Adipocyte (in vitro differentiated cells): ENCODE results near the gene SULT1C2.
"Not testable (repeated sequence)": the region's sequence is repeated elsewhere in the genome, so short reads cannot be mapped to it uniquely, and the experiment has no call there.

ENCODE experiments used
- DNase-seq: peaks from one replicate; pipeline ENCODE4 v3.0.0-alpha.2; 2015; ENCODE audit warnings: low read depth
- H3K27me3 ChIP-seq: replicated peaks from 2 replicates; pipeline ENCODE4 v1.7.0; 2013; ENCODE audit warnings: mild to moderate bottlenecking, low read length, moderate library complexity; ENCODE audit not compliant: control insufficient read depth, insufficient read depth
- H3K36me3 ChIP-seq: 2 replicates; pipeline ENCODE4 v1.7.0; 2013; ENCODE audit warnings: low read length, mild to moderate bottlenecking, moderate library complexity; ENCODE audit not compliant: control insufficient read depth, insufficient read depth, severe bottlenecking
- H3K4me1 ChIP-seq: 2 replicates; pipeline ENCODE4 v1.7.0; 2013; ENCODE audit warnings: mild to moderate bottlenecking, low read length, moderate library complexity; ENCODE audit not compliant: control insufficient read depth, insufficient read depth
- H3K4me3 ChIP-seq: 2 replicates; pipeline ENCODE4 v1.7.0; 2013; ENCODE audit warnings: mild to moderate bottlenecking, low read length, moderate library complexity
- H3K9ac ChIP-seq: 2 replicates; pipeline ENCODE4 v1.7.0; 2013; ENCODE audit warnings: mild to moderate bottlenecking, low read length, moderate library complexity
- H3K9me3 ChIP-seq: 2 replicates; pipeline ENCODE4 v1.7.0; 2013; ENCODE audit warnings: mild to moderate bottlenecking, low read length, moderate library complexity; ENCODE audit not compliant: control insufficient read depth

SULT1C2 gene

GRCh38 chr2:108355906-108356734 is 67.4 kb downstream of the SULT1C2 start:
- DNase-seq: no peak
- Histone ChIP-seq H3K4me3 (no peak overlapping the region), H3K4me1 (peaks cover 29% of the 10 kb centered on the region), H3K27me3 (no peaks in the 10 kb centered on the region), H3K36me3 (no peaks in the 10 kb centered on the region), H3K9me3 (no peaks in the 10 kb centered on the region), H3K9ac (no peak overlapping the region)

GRCh38 chr2:108359336-108359735 is 70.6 kb downstream of the SULT1C2 start:
- not testable (repeated sequence) for H3K9ac ChIP-seq, H3K4me3 ChIP-seq, DNase-seq, H3K4me1 ChIP-seq, H3K36me3 ChIP-seq, H3K9me3 ChIP-seq, H3K27me3 ChIP-seq
